GM18858 (cell line): ENCODE results near the gene RELT.

Source experiments
- ATAC-seq: cut with Tn5 transposase; IDR thresholded peaks from one replicate; pipeline ENCODE4 v1.9.1; 2021; ENCODE audit not compliant: unreplicated experiment

The RELT gene

GRCh38 chr11:73401924-73402833, 26.0 kb downstream of the RELT start:
- no peak for ATAC-seq

DNA sequence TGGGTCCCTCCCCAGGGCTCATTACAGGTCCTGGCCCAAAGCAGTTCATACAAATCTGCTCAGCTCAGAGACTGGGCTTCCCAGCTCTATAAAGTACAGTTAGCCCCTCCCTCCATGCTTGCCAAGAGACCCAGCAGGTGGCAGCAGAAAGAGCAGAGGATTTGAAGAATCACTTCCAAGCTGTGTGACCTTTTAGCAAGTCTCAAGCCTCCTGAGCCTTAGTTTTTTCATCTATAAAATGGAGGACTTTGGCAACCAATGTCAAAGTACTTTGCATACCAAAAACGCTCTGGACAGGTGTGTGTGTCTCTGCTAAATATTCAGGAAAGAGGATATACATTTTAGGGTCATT, 26.6 kb downstream of the RELT start:
- no peak for ATAC-seq

DNA sequence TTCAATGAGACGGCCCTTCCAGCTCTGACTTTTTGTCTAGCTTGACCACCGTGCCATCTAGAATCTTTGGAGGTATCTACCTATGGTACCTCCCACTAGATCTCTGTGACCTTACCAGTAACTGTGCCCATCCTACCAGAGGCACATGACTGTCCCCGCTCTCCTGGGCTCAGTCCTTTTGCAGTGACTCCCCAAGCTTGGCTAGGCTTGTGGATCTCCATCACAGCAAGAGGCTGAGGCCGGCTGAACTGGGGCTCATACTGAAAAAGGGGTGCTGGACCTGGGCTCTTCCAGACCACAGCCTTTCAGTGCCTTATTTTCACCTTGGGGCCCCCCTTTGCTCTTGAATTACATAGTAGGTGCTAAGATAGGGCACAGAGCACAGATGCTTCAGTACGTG, 27.3 kb downstream of the RELT start:
- ATAC-seq = no peak

GRCh38 chr11:73404048-73404447, 27.8 kb downstream of the RELT start:
- no peak for ATAC-seq

GRCh38 chr11:73404506-73405145, 28.4 kb downstream of the RELT start:
- no peak for ATAC-seq

- ATAC-seq = no peak
Observed at GRCh38 chr11:73405146-73405510, 28.9 kb downstream of the RELT start.

DNA sequence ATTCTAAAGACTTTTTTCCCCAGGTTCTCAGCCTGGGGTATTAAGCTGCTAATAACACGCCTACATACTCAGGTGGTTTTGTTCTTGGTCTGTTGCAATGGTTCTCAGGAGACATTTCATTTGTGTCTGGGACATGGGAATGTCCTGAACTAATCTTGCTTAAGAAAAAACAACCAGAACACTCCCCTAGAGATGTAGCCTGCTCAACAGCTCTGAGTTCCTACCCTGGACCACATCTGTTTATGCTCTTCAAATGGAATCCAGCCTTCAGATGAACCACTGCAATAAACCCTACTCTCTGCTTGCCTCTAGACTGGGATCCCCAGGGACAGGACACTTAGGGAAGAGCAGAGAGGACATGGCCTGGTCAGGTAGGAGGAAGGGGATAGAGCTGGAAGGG, 29.9 kb downstream of the RELT start:
- ATAC-seq = no peak

DNA sequence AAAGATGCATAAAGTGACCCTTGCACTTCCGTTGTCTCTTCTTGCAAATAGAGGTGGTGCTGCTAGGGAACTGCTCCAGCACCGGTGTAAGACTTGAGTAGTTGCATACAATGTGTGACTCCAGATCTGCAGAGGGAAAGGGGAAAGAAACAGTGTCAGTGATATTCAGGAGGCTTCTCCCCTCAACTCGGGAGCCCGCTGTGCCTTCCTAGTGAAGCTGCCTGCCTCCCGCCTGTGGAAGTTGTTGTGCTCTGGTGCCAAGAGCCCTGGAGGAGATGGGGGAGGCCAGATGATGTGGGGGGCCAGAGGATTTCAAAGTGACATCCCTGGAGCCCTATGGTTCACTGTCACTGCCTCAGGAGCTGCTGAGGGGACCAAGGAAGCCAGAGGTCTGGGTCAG, 30.4 kb downstream of the RELT start:
- ATAC-seq = no peak

GRCh38 chr11:73409431-73409830, 33.2 kb downstream of the RELT start:
- ATAC-seq = no peak

- no peak for ATAC-seq
Observed at GRCh38 chr11:73410627-73411026, 34.4 kb downstream of the RELT start.

DNA sequence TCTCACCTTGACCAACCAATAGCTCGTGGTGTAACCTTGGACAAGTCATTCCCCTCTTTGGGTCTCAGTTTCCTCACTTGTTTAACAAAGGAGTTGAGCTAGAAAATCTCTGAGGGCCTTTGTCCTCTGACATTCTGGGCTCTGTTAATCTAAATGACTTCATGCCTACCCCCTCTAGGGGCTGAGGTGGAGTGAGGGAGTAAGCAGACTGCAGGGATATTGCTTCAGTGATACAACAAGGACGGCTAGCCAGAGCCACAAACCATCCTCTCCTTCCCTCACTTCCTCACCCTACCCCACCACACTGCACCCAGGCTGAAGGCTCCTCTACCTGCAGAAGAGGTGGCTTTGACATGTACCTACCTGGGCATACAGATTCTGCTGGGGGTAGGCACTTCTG, 34.8 kb downstream of the RELT start:
- ATAC-seq = no peak

GRCh38 chr11:73412308-73412707, 36.1 kb downstream of the RELT start:
- ATAC-seq = no peak

- ATAC-seq = no peak
Observed at GRCh38 chr11:73413256-73413655, 37.1 kb downstream of the RELT start.

- no peak for ATAC-seq
Observed at GRCh38 chr11:73414977-73415651, 38.9 kb downstream of the RELT start.

DNA sequence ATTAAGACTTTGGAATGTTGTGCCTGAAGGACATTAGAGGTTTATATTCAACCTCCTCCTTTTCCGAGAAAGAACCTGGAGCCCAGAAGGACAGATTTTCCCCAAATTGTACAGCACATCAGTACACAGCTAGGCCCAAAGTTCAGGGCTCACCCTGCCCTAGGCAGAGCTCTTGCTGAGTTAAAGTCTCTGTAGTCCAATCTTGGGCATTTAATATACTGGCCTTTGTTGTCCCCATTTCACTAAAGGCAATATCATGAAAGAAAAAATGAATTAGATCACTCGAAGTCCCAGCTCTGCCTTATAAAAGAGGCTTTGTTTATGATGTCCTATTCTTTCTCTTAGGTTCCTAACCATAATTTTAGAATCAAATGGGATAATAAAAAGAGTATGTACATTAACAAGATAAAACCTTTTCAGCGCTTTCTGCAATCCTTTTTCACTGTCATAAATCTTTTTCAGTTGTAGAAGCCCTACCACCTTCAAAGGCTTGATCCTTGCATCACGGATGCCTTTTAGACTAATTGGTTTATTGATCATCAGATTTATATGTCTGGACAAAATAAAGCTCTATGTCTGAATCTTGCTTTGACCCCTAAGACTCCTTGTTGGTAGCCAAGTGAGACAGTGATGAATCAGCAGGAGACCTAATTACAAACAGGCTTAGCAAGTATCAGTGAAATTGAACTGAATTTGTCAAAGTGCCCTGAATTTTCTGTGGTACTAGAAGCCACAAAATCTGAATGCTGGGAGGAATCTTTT, 39.8 kb downstream of the RELT start:
- no peak for ATAC-seq

DNA sequence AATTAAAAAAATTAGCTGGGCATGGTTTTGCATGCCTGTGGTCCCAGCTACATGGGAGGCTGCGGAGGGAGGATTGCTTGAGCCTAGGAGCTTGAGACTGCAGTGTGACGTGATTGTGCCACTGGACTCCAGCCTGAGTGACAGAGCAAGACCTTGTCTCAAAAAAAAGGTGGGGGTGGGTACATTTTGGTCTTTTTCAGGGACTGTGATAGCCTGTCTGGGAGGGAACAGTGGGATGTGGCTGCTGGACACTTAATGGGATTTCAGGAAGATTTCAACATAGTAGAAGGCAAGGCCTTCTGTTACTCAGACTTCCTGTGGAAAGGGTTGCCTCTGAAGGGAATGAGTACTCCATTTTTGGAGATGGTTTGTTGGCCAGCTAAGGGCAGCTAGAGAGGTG, 40.6 kb downstream of the RELT start:
- ATAC-seq = no peak

DNA sequence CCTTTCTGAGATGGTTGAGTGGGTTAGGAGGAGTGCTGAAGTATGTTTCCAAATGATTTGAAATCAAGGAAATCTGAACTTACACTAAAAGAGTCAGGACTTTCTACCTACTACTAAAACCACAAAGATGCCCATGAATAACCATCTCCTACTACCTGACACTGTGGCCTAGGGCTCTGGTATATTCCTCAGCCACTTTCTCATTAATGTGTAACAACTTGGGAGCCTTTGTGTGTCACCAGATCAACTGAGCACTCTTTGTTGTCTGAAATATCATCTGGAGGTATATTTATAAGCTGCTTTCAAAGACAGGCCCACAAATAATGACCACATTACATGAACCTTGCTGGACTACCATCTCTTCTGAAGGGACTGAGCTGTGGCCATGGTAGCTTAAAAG, 43.9 kb downstream of the RELT start:
- no peak for ATAC-seq

DNA sequence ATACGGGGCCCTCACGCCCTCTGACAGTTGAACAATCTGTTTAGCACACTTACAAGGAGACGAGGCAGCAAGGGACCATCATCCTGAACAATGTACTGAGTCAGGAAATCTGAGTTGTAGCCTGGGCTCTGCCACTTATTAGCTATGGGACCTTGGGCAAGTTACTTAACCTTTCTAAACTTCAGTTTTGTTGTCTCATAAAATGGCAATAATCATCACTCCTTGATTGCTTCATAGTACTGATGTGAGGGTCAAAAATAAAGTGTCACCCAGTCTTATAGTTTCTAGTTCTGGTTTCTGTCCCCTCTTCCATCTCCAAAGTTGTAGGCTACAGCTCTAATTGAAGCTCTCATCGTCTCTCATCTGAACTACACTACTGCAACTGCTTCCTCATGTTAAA, 46.7 kb downstream of the RELT start:
- no peak for ATAC-seq

GRCh38 chr11:73423506-73423905, 47.3 kb downstream of the RELT start:
- no peak for ATAC-seq

GRCh38 chr11:73425108-73425507, 48.9 kb downstream of the RELT start:
- ATAC-seq = no peak

- ATAC-seq = no peak
Observed at GRCh38 chr11:73426219-73426850, 50.1 kb downstream of the RELT start.
